B cell (primary cell): ENCODE data around the gene ACR. TPM values are rescaled to one million over a fixed set of nuclear protein-coding genes. Genes with fewer than 3 reads are reported as not detected.

Experiments used
- ATAC-seq: fragments of 200-7000 bp; cut with Tn5 transposase; one replicate; pipeline ENCODE4 v1.10.0; 2021; ENCODE audit warnings: low read depth, mild to moderate bottlenecking, moderate number of reproducible peaks, moderate library complexity
- CTCF ChIA-PET: fragments of 350-600 bp; sonication (Branson Sonifier 250); formaldehyde crosslinking; loops from one replicate; lab custom pipeline; 2021; ENCODE audit warnings: antibody characterized with exemption, inconsistent platforms; lab: Charles Lee
- POLR2A ChIA-PET: fragments of 350-600 bp; sonication (Branson Sonifier 250); formaldehyde crosslinking; loops from one replicate; lab custom pipeline; 2021; ENCODE audit warnings: antibody characterized with exemption; lab: Charles Lee
- DNase-seq: peaks from one replicate; pipeline ENCODE4 v3.0.0; 2013
- H2AFZ ChIP-seq: 2 replicates; pipeline ENCODE4 v1.6.1; 2012; ENCODE audit warnings: mild to moderate bottlenecking, low read depth, low read length; ENCODE audit not compliant: insufficient read depth, poor library complexity, severe bottlenecking
- H3K27ac ChIP-seq, 2 donors: 1 replicate in 1 of 2; 2 replicates in 1 of 2; pipeline ENCODE4 v1.5.1; 2012 to 2013; ENCODE audit warnings: low read length in 2 of 2, mild to moderate bottlenecking in 2 of 2, moderate library complexity in 1 of 2
- H3K27me3 ChIP-seq, 4 experiments: fragments of 200-600 bp in 1 of 4; sonication (generic) in 1 of 4; replicated peaks in 1 of 4; 1 replicate in 2 of 4; 2 replicates in 2 of 4; pipeline versions ENCODE4 v1.6.1 to v1.7.0; 2013 to 2016; ENCODE audit warnings: low read length in 3 of 4, mild to moderate bottlenecking in 2 of 4, mixed read lengths in 1 of 4, moderate library complexity in 1 of 4; ENCODE audit not compliant: insufficient read depth in 4 of 4, control insufficient read depth in 3 of 4; ENCODE audit errors: control extremely low read depth in 1 of 4
- H3K36me3 ChIP-seq, 2 experiments: replicated peaks in 1 of 2; 1 replicate in 1 of 2; 2 replicates in 1 of 2; pipeline versions ENCODE4 v1.6.1 to v1.7.1; 2013; ENCODE audit warnings: low read length in 1 of 2; ENCODE audit not compliant: insufficient read depth in 2 of 2, control insufficient read depth in 1 of 2; ENCODE audit errors: control extremely low read depth in 1 of 2, extremely low read depth in 1 of 2
- H3K4me1 ChIP-seq, 2 donors: fragments of 200-600 bp in 1 of 2; sonication (generic) in 1 of 2; 1 replicate in 1 of 2; 2 replicates in 1 of 2; pipeline versions ENCODE4 v1.5.1 to v1.6.1; 2013 to 2017; ENCODE audit warnings: low read length in 2 of 2; ENCODE audit not compliant: control insufficient read depth in 2 of 2, insufficient read depth in 2 of 2
- H3K4me2 ChIP-seq: replicated peaks from 2 replicates; pipeline ENCODE3; 2012; ENCODE audit warnings: mild to moderate bottlenecking, low read depth, low read length; ENCODE audit not compliant: poor library complexity, severe bottlenecking
- H3K4me3 ChIP-seq, 5 experiments: fragments of 200-600 bp in 1 of 5; sonication (generic) in 1 of 5; 1 replicate in 3 of 5; 2 replicates in 2 of 5; pipeline versions ENCODE4 v1.5.1 to v1.7.0; 2011 to 2016; ENCODE audit warnings: low read length in 4 of 5, mild to moderate bottlenecking in 4 of 5, low read depth in 2 of 5, control low read depth in 1 of 5, moderate library complexity in 1 of 5; ENCODE audit not compliant: insufficient read depth in 1 of 5; ENCODE audit errors: control extremely low read depth in 1 of 5, extremely low read depth in 1 of 5
- H3K79me2 ChIP-seq: fragments of 200-600 bp; sonication (generic); one replicate; pipeline ENCODE4 v1.6.0; 2016; ENCODE audit warnings: low read length; ENCODE audit not compliant: control insufficient read depth, insufficient read depth
- H3K9ac ChIP-seq: fragments of 200-600 bp; sonication (generic); 2 replicates; pipeline ENCODE4 v1.6.1; 2017; ENCODE audit warnings: mild to moderate bottlenecking, low read length, moderate library complexity
- H3K9me3 ChIP-seq, 3 donors: one replicate each; pipeline versions ENCODE4 v1.6.1 to v1.7.1; 2013; ENCODE audit warnings: low read length in 2 of 3; ENCODE audit not compliant: control insufficient read depth in 2 of 3, insufficient read depth in 1 of 3; ENCODE audit errors: control extremely low read depth in 1 of 3
- H4K20me1 ChIP-seq: 2 replicates; pipeline ENCODE4 v1.6.0; 2012; ENCODE audit warnings: mild to moderate bottlenecking, low read length; ENCODE audit not compliant: insufficient read depth, control insufficient read depth, poor library complexity, severe bottlenecking
- H3K27ac Mint-ChIP-seq: one replicate; pipeline ENCODE4 v1.8.0; 2021; ENCODE audit warnings: mixed read lengths
- H3K27me3 Mint-ChIP-seq: one replicate; pipeline ENCODE4 v1.8.0; 2021; ENCODE audit warnings: mixed read lengths
- H3K4me1 Mint-ChIP-seq: one replicate; pipeline ENCODE4 v1.8.0; 2021; ENCODE audit warnings: mixed read lengths
- H3K4me3 Mint-ChIP-seq: one replicate; pipeline ENCODE4 v1.8.0; 2021; ENCODE audit warnings: mixed read lengths
- H3K9me3 Mint-ChIP-seq: one replicate; pipeline ENCODE4 v1.8.0; 2022; ENCODE audit warnings: mixed read lengths; ENCODE audit not compliant: insufficient read depth
- CTCF ChIP-seq: fragments of 200-600 bp; IDR thresholded peaks from one replicate; pipeline ENCODE4 v1.8.0; 2022; ENCODE audit warnings: antibody characterized with exemption, mild to moderate bottlenecking
- EZH2 ChIP-seq: IDR thresholded peaks from 2 replicates; pipeline ENCODE4 v1.6.1; 2012; ENCODE audit warnings: borderline replicate concordance, low read depth, mild to moderate bottlenecking, moderate library complexity, low read length; ENCODE audit not compliant: insufficient read depth, poor library complexity, severe bottlenecking
- WGBS: methylation state at CpG from one replicate; pipeline ENCODE4 v1.1.5; 2013; ENCODE audit warnings: missing lambda C conversion rate; ENCODE audit not compliant: insufficient coverage; 5-methylcytosine and 5-hydroxymethylcytosine counted together
- intact Hi-C: fragments of 100-400 bp; cut with micrococcal nuclease; formaldehyde crosslinking; loops from one replicate; pipeline ENCODE4 v1.10.0; 2022
- polyA plus RNA-seq: library from polyadenylated mRNA; depleted of rRNA; stranded (reverse); fragments of >200 nt; gene quantifications from 2 replicates; pipeline ENCODE4 v1.2.3, GENCODE V29; 2012
- total RNA-seq, 2 donors: library from RNA; stranded (reverse); fragments of 120-200 nt in 1 of 2; gene quantifications; 1 replicate in 1 of 2; 2 replicates in 1 of 2; pipeline versions ENCODE4 v1.2.3 to v1.2.4, GENCODE V29; 2013 to 2022

ACR gene
- total and polyA plus RNA-seq, 2 donors (not counting 1 experiment from before 2014, with no cell fraction given) = not detected

GRCh38 chr22:50699756-50700386 lies 38.1 kb upstream of the ACR start:
- Histone ChIP-seq H3K4me2 (no peak overlapping the region), H3K27me3 (no peaks in the 10 kb centered on the region), H3K79me2 (no peaks in the 10 kb centered on the region), H2AFZ (no peak overlapping the region), H3K36me3 (no peaks in the 10 kb centered on the region), H3K27ac (no peak overlapping the region), H3K4me1 (no peaks in the 10 kb centered on the region), H3K9ac (no peak overlapping the region), H4K20me1 (no peaks in the 10 kb centered on the region), H3K4me3 (no peak overlapping the region), H3K9me3 (no peaks in the 10 kb centered on the region)
- Mint-ChIP-seq H3K9me3 (no peaks in the 10 kb centered on the region), H3K27me3 (peaks cover 12% of the 10 kb centered on the region), H3K27ac (no peak overlapping the region), H3K4me3 (no peak overlapping the region), H3K4me1 (no peaks in the 10 kb centered on the region)
- 92% methylated on average over 12 of the region's 15 CpGs for WGBS
- TF ChIP-seq EZH2 (no peak), CTCF (no peak)
- ChIA-PET POLR2A (no interaction called here), CTCF (no interaction called here)
- no peak for ATAC-seq
- DNase-seq = no peak
- intact Hi-C loops = no loop called here

GRCh38 chr22:50700387-50701075 lies 37.5 kb upstream of the ACR start:
- Histone ChIP-seq H3K79me2 (no peaks in the 10 kb centered on the region), H3K4me3 (no peak overlapping the region), H2AFZ (no peak overlapping the region), H3K9me3 (no peaks in the 10 kb centered on the region), H3K4me1 (no peaks in the 10 kb centered on the region), H3K4me2 (no peak overlapping the region), H3K36me3 (no peaks in the 10 kb centered on the region), H3K9ac (no peak overlapping the region), H3K27me3 (no peaks in the 10 kb centered on the region), H3K27ac (no peak overlapping the region), H4K20me1 (no peaks in the 10 kb centered on the region)
- intact Hi-C loops = no loop called here
- no peaks in the 10 kb centered on the region for H3K4me1 Mint-ChIP-seq
- ChIA-PET CTCF (no interaction called here), POLR2A (no interaction called here)
- peaks cover 12% of the 10 kb centered on the region for H3K27me3 Mint-ChIP-seq
- H3K9me3 Mint-ChIP-seq = no peaks in the 10 kb centered on the region
- H3K4me3 Mint-ChIP-seq = no peak overlapping the region
- 92% methylated on average over 18 of the region's 19 CpGs for WGBS
- ATAC-seq (no peak), DNase-seq (no peak)
- TF ChIP-seq EZH2 (no peak), CTCF (no peak)
- H3K27ac Mint-ChIP-seq = no peak overlapping the region
